AG08396 (cell line): ENCODE measurements around the gene KRTAP4-5.
"Not testable (repeated sequence)": the region's sequence is repeated elsewhere in the genome, so short reads cannot be mapped to it uniquely, and the experiment has no call there.

Experiments used
- DNase-seq: peaks from one replicate; pipeline ENCODE4 v3.0.0; 2012; ENCODE audit warnings: low spot score, mixed read lengths

The KRTAP4-5 gene

DNA sequence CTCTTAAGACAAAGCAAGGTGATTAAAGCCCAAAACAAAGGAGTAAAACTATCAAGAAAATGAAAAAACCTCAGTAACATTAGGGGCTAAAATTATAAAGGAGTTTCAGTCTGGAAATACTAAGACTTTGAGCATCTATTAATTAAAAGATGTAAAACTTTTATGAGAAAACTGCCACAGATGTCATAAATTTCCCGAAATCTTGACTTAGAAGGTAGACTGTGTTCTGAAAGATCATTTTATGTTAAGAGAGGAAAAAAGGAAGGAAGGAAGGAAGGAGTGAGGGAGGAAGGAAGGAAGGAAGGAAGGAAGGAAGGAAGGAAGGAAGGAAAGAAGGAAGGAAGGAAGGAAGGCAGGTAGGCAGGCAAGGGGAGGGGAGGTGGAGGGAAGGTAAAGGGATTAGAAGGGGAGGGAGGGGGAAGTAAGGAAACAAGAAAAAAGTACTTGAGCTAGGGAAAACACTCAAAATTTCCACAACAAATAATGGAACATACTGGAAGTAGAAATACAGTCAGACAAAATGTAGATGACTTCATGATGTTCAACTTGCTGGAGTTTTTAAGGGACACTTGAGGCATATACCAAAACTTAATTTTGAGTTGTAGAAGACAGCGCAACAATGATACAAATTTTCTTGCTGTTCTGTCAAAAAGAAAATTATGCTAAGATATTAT is 2.0 kb downstream of the KRTAP4-5 start:
- no peak for DNase-seq

DNA sequence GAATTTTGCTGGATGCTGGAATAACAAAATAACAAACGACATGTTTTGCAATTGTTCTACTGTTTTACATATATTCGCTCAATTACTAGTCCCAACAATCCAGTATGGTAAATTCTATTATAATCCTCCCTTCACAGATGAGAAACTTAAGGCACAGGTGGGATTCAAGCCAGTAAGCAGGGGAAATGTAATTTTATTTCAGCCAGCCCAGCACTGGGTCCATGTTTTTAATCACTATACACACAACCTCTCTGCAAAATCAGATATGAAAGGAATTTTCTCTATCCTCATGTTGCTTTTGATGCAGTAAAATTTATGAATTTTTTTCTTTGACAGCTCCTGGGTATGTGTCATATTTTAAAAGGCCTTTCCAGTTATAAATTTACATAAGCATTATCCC is 4.4 kb downstream of the KRTAP4-5 start:
- DNase-seq = no peak

DNA sequence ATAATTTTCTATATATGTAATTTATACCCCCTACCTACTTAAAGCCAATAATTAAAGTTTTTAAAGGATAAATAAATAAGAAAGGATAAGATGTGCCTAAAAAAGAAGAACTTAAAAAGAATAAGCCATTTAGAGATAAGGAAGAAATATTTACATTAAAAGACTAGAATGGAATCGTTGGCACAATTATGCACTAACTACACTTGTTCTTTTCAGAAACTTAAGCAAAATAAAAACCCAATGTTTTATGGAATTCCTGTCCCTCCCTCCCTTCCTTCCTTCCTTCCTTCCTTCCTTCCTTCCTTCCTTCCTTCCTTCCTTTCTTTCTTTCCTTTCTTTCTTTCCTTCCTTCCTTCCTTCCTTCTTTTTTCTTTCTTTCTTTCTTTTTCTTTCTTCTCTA is 4.8 kb downstream of the KRTAP4-5 start:
- DNase-seq = no peak

DNA sequence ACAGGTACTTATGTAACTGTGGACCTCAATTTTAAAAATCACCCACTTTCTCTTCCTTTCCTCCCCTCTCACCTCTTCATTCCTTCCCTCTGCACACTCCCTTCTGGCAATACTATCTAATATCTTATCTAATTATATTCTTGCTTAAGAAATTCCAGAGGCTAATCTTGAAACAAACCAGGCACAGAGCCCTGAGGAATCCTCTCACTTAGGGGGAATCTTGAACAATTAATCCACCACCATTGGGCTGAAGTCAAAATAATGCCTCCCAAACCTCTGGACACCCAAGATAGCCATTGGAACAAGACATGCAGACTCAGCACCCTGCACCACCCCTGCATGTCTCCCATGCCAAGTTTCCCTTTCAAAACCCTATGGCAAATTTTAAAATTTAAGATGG is 8.3 kb downstream of the KRTAP4-5 start:
- DNase-seq = no peak

DNA sequence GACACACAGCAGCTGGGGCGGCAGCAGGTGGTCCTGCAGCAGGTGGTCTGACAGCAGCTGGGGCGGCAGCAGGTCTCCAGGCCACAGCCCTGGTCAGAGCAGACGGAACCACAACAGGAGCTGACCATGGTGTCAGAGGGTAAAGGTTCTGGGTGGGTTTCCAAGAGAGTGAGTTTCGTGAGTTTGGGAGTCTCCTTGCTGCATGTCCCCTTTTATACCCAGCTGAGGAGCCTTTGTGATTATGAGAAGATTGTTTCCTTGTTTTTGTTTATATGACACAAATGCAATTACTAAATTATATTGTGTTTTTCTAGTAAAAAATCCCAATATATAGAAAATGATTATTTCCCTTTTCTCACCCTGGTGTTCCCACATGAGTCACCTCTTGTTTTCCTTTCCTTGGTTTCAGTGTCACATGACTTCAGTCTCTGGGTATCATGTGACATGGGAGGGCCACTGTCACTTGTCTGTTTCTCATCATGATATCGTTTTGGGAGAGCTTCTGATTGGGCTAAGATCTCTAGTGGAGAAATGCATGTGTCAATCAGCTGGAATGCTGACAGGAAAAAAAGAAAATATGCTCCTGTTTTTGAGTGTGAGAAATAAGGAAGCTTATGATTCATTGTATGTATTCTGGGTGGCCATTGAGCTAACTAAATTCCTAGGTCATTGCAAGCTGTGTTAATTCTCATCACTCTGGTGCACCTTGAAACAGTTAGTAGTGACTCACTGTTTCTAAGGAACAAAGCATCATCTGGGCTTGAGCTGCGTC is 9.1 kb downstream of the KRTAP4-5 start, which contains the start of gene KRTAP4-6:
Gene KRTAP4-6 (minus strand): TSS at position 185 of the 772 bp plus-strand sequence. CDS start 57 bp downstream, at position 128.
- peak; percentile 49 for DNase-seq

DNA sequence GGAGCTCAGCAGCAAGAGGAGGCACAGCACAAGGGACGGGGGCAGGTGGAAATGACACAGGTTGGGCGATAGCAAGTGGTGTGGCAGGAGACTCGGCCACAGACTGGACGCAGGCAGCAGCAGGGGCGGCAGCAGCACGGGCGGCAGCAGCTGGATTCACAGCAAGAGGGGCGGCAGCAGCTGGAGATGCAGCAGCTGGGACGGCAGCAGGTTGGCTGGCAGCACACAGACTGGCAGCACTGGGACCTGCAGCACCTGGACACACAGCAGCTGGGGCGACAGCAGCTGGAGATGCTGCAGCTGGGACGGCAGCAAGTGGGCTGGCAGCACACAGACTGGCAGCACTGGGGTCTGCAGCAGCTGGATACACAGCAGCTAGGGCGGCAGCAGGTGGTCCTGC is 9.8 kb downstream of the KRTAP4-5 start:
- DNase-seq = not testable (repeated sequence)

DNA sequence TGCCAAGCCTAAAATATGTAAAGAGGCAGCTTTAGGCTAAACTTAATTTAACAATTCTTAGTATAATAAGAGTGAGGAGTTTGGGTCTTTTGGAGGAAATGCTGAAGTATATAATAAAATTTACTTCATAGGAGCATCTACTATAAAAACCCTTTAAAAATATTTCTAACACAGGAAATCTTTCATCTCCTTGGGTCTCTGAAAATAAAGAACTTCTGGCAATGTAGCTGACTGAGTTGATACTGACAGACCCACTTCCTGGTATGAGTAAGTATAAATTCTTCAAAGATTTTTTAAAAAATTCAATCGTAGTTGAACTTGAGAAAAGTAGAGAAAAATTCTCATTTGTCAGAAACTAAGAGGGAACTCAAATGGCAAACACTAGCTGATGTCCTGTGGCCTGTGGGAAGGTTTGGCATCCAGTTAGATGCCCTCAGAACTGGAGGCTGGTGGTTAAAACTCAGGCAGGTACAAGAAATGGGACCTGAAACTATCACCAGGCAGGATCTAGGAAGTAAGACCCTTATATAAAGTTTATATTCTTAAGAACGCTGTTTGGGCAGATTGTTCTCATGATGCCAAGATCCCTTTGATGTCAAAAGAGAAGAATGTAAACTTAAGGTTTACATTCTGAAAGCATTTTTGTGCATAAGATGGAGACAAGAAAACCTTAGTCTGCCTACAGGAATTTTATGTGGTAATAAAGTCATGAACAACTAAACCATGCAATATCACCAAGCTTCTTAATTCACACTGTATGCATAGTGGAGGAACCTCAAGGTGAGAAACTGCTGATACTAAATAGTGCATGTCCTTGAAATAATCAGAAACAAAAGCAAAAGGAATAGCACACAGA is 15.5 kb downstream of the KRTAP4-5 start:
- peak; percentile 14 for DNase-seq

DNA sequence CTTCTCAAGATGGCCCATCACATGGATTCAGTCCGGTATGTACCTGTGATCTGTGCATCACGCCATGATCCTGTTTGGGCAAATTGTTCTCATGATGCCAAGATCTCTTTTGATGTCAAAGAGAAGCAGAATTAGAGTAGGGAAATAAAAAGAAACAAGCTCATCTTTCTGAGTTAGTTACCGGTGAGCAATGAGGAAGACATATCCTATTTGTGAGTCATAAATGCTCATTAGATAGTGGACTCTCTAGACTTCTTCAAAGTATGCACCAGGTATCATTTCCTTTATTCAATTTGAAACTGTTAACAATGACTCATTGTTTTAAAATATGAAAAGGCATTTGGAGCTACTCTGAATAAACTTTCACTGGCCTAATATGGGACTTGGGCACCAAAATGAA is 17.6 kb downstream of the KRTAP4-5 start:
- DNase-seq = peak; percentile 12

DNA sequence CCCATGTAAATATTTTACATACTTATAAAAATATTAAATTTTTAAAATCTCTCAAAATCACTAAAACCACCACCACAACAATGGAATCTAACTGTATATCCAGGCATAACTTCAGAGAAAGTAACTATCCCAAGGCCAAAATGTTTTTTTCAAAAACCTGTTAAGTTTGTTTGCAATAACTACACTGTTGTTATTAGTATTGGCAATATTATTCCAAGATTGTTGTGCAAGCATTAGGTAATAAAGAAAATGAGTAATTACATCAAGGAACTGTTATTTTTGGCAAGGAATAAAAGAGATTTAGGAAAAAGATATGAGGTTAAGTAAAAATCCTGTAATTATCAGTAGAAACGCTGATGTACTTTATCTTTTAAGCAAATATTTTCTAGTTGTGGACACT is 22.3 kb downstream of the KRTAP4-5 start:
- no peak for DNase-seq

DNA sequence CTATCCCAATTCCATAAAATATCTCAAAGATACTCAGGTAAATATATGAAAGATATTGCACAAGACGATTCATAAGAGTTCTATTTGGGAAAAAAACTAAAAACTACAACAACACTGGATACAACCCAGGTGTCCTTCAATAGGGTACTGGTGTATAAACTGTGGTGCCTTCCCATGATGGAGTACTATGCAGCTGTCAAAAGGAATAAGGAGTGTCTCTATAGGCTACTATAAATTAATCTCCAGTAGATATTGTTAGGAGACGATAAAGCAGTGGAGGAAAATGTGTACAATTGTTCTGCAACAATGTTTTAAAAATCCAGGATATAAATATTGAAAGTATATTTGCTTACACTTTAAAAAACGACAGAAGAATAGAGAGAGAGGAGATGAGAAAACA is 23.2 kb downstream of the KRTAP4-5 start:
- DNase-seq = no peak

DNA sequence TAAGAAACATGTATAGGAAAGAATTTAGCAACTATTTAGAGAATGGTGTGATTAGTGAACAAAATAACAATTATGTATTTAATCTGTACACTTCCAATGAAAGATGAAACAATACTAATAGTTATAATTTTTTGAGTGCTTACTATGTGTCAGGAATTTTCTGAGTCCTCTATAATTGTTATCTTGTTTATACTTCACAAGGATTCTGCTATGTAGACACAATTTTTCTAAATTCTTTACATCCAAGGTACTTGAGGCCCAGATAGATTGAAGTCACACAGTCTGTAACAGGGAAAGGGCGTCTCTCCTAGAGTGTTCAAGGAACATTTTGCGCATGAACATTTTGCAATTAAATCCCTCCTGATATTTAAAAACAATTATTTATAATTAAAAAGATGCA is 24.6 kb downstream of the KRTAP4-5 start:
- DNase-seq = no peak

DNA sequence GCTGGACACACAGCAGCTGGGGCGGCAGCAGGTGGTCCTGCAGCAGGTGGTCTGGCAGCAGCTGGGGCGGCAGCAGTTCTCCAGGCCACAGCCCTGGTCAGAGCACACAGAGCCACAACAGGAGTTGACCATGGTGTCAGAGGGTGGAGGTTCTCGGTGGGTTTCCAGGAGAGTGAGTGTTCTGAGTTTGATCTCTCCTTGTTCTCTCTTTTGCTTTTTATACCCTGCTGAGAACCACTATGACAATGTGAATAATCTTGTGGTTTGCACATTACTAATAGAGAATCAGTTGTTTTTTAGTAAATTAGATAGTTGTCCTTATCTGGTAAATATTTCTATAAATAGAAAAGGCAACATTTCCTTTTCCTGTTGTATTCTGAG is 25.6 kb downstream of the KRTAP4-5 start, which contains the start of gene KRTAP4-12:
Gene KRTAP4-12 (minus strand): TSS at position 192 of the 381 bp plus-strand sequence. CDS start 60 bp downstream, at position 132.
- DNase-seq = not testable (repeated sequence)

DNA sequence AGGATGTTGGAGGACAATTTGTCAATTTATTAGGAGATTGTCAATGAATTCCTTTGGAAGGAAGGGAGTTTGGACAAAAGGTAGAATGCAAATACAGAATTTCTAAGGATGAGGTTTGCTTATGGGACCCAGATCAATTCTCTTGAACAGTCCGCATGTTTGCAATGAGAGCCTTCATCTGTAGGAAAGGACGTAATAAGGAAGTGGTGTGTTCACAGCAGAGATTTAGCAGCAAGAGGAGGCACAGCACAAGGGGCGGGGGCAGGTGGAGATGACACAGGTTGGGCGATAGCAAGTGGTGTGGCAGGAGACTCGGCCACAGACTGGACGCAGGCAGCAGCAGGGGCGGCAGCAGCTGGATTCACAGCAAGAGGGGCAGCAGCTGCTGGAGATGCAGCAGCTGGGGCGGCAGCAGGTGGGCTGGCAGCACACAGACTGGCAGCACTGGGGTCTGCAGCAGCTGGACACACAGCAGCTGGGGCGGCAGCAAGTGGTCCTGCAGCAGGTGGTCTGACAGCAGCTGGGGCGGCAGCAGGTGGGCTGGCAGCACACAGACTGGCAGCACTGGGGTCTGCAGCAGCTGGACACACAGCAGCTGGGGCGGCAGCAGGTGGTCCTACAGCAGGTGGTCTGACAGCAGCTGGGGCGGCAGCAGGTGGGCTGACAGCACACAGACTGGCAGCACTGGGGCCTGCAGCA is 26.2 kb downstream of the KRTAP4-5 start:
- DNase-seq = not testable (repeated sequence)

DNA sequence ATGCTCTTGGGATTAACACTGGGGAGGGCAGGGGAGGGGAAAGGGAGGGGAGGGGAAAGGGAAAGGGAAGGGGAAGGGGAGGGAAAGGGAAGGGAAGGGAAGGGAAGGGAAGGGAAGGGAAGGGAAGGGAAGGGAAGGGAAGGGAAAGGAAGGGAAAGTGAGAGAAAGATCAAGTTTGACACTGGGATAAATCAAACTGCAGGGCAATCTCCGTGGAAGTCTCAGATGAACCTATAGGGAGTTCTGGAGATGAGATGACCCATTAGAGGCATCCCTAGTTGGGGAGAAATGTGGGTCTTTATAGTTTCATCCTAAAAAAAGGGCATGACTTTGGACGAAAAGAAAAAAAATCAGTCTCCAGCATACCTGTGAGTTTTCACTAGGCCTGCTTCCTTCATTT is 27.9 kb downstream of the KRTAP4-5 start:
- DNase-seq = no peak

DNA sequence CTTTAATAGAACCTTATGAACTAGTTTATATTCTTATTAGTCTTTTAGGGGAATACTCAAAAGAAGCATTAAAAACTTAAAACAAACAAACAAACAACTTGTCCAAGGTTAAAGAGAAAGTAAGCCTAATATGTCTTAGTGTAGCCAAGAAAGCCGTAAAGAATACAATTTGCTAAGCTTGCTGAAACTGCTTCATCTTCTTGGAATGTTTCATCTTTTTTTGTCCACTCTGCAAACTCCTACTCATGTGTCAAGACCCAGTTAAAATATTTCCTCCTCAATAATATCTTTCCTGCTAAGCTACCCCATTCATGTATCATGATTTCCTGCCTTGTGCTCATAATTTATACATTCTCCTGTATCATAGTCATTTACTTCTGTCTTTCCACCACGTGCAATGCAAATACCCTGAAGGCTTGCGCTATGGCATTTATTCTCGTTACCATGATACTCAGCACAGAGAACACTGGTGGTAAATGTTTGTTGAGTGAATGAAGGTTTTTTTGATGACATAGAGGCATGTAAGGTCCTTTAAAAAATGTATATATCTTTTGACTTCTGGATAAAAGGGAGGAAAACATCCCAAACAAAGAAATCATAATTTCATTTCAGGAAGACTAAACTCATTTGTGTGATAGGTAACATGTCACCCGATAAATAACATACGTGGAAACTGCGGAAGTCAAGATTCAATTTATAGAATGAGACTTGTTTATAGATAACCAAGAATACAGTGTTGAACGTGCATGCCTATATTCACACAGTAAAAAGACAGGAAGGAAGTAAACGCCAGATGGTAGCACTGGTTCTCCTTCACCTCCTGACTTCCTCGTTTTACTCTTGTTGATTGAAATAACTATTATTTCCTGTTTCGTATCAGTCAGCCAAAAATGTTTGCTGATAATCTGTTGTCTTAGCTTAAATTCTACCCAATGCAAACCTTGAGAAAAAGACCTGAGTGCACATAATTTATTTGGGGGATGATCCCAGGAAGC is 29.6 kb downstream of the KRTAP4-5 start:
- not testable (repeated sequence) for DNase-seq

DNA sequence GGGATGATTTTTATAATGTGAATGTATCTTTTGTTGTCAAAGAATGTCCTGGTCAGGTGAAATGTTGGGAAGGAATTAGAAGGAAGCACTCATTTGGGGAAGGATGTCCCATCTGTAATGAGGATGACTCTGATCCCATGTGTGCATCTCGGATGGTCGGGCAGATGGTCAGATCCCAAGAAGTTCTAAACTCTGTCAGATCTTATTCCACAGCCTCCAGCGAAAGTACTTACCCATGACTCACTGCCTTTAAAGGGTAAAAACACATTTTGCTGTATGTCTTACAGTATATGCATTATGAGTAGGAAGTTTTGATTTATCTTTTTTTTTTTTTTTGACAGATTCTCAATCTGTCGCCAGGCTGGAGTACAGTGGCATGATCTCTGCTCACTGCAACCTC is 30.9 kb downstream of the KRTAP4-5 start:
- no peak for DNase-seq

DNA sequence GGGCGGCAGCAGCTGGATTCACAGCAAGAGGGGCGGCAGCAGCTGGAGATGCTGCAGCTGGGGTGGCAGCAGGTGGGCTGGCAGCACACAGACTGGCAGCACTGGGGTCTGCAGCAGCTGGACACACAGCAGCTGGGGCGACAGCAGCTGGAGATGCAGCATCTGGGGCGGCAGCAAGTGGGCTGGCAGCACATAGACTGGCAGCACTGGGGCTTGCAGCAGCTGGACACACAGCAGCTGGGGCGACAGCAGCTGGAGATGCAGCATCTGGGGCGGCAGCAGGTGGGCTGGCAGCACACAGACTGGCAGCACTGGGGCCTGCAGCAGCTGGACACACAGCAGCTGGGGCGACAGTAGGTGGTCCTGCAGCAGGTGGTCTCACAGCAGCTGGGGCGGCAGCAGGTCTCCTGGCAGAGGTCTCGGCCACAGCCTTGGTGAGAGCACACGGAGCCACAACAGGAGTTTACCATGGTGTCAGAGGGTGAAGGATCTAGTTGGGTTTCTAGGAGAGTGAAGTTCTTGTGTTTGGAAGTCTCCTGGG is 31.7 kb downstream of the KRTAP4-5 start, which contains the start of gene KRTAP4-11:
Gene KRTAP4-11 (minus strand): TSS at position 528 of the 541 bp plus-strand sequence. CDS start 58 bp downstream, at position 470.
- not testable (repeated sequence) for DNase-seq

DNA sequence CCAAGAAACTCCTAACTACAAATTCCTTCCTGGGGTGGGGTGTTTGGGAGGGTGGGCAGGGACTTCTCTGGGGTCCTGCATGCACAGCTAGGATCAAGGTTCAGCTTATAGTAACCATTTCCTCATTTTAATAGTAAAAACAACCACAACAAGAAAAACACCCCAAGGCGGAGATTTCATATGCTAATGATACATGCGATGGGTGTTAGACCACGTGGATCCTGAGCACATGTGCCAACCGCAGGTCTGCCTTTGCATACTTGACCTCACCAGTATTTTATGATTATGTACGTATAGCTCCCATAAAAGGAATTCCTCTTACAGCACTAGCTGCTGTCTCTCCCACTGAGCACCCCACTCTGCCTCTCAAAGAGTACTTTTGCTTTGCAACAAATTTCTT is 33.3 kb downstream of the KRTAP4-5 start:
- DNase-seq = no peak

DNA sequence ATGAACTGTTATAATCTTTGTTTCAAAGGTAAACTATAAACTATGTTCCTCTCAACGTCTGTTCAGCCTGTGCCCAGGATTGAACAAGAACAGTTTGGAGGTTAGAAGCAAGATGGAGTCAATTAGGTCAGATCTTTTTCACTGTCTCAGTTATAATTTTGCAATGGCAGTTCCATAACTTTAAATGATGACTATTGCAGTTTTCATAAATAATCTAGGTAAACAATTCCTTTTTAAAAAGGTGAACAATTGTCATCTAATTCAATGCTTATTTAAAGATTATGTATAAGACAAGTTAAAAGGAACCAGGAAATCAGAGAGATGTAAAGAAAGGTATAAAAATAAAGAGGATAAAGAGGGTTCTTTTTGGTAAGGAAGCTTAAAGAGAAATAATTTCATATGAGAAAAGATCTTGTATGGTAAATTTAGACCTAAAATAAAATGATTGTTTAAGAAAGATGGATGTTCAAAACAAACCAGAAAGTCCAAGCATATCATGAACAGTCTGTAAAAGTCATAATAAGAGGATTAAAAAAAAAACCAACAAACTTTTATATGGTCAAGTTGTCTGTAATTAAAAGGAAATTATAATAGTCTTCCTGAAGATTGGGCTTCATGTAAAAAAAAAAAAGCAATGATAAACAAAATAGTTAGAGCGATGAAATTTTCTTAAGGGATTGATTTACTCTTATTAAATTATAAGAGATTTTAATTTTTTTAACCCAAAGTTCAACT is 38.3 kb downstream of the KRTAP4-5 start:
- DNase-seq = no peak
